ENCODE measurements around the gene ALPP.
"Not testable (repeated sequence)": the region's sequence is repeated elsewhere in the genome, so short reads cannot be mapped to it uniquely, and the experiment has no call there.

The ALPP gene

DNA sequence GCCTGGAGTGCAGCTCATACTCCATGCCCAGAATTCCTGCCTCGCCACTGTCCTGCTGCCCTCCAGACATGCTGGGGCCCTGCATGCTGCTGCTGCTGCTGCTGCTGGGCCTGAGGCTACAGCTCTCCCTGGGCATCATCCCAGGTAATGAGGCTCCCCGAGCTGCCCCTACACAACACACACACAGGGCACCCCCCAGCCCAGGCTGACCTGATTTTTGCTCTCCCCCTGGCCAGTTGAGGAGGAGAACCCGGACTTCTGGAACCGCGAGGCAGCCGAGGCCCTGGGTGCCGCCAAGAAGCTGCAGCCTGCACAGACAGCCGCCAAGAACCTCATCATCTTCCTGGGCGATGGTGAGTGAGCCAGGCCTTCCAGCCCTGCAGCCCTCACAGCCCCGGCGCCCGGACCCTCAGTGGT is at the start of gene ALPP:
Gene ALPP, plus strand, starts transcription at position 17 of the 417 bp plus-strand sequence. Its CDS starts 52 bp downstream, at position 69.
- not testable (repeated sequence) for DNase-seq

DNA sequence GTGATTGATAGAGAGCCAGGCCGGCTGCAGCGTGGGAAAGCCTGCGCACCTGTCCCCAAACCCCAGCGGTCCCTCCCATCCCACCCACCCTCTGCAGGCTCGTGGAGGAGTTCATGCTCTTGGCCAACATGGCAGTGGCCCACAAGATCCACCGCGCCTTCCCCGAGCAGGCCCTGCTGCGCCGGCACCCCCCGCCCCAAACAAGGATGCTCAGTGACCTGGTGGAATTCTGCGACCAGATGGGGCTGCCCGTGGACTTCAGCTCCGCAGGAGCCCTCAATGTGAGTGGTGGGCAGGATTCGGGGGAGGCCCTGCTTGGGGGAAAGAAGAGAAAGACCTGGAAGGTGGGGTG is 48.9 kb upstream of the ALPP start:
- DNase-seq, result no peak

DNA sequence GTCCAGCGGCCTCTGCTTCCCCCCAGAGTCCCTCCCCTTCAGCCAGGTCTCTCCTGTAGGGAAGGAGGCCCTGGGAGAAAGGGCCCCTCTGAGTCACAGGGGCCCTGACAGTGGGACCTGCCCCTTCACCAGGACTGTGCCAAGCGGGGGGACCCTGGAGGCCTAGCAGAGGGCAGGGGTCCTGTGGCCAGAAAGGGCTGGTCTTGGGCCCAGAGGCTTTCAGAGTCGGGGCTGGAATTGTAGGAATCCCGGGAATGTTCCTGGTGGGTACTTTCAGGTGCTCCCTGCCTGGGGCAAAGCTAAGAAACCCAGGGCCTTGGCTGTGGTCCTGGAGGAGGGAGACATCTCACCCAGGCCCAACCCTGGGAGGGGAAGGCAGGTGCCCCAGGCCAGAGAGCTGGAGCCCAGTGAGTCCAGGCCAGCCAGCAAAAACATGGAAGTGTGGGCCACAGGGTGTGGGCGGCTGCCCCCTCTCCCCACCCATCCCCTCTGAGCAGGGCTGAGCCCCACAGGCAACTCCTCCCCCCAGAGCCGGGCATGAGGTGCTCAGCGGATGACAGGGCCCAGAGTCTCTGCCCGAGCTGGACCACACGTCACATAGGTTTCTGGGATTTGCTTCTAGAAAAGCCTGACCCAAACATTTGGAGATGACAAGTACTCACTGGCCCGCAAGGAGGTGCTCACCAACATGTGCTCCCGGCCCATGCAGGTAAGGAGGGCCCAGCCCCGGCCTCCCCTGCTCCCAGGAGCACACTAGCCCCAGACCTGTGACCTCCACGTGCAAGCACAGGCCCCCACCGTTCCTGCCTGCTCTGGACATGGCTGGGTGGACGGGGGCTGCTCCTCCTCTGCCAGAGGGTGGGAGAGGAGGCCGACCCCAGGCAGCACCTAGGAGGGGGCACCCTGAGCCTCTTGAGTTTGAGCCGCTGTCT is 48.2 kb upstream of the ALPP start:
- DNase-seq, result no peak

DNA sequence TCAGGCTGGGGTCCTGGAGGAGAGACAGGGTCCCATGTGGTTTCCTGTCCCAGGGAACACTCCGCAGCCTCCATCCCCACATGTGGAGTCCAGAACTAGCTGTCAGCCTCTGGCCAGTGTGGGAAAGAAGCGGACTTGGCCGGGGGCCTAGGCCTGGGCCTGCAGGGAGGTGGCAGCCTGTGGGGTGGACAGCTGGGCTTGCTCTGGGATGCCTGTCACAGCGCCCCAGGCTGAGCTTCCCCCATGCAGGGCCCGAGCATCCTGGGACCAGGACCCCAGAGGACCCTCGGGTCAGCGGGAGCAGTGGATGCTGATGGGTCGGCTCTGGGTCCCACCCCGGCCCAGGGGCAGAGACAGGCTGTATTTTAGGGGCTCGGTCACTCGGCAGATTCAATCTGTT is 47.5 kb upstream of the ALPP start:
- not testable (repeated sequence) for DNase-seq

DNA sequence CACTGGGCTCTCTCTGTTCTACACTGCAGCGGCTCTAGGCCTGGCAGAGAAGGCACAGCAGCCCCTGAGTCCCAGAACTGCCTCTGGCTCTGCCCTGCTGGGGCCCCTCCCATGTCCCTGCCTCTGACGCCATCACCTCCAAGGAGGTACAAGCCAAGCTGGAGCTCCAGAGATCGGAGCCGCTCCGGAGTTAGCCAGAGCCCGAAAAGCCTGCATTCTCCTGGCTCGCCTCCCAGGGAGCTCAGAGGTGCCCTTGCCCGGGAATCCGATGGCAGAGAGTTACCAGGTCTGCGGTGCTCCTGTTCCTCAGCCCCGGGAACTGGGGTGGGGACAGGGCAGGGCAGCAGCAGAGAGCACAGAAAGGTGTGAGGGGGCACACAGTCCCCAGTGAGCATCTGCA is 46.9 kb upstream of the ALPP start:
- DNase-seq, result not testable (repeated sequence)

DNA sequence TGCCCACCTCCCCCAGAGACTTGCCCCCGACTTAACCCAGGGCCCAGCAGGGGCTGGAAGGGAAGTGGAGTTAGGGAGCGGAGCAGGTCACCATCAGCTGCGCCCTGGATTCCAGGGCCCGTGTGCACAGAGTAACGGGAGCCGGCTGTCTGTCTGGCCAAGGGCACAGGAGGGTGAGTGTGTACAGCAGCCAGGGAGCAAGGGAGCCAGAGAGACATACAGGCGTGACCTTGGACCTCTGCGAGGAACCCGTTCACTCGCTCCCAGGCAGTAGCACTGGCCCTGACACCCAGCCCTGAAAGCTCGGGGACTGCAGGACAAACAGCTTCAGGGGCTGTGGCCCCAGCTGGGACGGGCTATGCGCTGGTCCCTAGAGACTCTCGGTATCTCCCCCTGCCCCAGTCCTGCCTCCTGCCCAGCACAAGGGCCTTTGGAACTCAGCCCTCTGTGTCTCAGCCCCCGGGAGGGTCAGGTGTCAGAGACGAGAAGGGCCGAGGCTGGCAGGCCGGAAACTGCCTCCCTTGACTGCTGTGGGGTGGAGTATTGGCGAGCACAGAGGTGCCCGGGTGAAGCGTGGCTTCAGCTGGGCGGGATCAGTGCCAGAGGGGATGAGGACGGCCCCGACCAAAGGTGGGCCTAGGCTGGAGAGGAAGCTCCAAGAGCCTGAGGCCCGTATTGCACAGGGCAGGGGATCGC is 46.2 kb upstream of the ALPP start:
- not testable (repeated sequence) for DNase-seq

DNA sequence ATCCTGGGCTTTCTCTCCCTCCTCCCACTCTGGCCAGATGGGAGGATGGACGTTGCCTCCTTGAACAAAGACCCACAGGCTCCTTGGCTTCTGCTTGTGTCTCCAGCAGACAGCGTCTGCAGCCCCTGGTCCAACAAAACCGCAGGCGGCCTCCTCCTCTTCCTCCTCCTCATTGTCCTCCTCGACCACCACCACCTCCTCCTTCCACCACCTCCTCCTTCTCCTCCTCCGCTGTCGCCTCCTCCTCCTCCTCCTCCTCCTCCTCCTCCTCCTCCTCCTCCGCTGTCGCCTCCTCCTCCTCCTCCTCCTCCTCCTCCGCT is 45.7 kb upstream of the ALPP start:
- no peak for DNase-seq

DNA sequence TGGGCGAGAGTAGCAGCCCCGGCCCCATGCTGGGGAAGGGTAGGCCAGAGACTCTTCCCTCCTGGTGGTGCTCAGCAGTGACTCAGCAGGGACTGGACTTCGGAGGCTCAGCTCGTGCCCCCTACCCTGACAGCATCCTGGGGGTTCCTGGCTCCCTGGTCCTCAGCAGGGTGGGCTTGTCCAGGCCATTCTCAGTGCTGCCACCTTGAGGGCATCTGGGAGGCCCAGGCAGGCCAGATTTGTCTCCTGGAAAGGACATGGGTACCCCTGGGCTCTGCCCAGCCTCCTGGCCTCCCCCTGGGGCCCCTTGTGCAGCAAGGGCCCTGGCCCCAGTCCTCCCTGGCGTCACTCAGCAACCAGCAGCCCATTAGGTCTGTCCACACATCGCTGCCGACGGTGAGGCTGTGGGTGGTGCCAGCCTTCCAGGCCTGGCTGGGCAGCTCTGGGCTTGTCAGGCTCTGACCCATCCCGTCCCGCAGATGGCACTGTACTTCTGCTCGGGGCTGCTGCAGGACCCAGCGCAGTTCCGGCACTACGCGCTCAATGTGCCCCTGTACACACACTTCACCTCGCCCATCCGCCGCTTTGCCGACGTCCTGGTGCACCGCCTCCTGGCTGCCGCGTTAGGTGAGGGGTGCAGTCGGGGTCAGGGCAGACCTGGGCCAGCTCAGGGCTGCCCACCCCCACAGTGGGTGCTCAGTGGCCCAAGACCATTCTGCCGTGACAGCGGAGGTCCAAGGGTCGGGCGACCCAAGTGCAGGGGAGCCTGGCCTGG is 45.0 kb upstream of the ALPP start:
- no peak for DNase-seq

DNA sequence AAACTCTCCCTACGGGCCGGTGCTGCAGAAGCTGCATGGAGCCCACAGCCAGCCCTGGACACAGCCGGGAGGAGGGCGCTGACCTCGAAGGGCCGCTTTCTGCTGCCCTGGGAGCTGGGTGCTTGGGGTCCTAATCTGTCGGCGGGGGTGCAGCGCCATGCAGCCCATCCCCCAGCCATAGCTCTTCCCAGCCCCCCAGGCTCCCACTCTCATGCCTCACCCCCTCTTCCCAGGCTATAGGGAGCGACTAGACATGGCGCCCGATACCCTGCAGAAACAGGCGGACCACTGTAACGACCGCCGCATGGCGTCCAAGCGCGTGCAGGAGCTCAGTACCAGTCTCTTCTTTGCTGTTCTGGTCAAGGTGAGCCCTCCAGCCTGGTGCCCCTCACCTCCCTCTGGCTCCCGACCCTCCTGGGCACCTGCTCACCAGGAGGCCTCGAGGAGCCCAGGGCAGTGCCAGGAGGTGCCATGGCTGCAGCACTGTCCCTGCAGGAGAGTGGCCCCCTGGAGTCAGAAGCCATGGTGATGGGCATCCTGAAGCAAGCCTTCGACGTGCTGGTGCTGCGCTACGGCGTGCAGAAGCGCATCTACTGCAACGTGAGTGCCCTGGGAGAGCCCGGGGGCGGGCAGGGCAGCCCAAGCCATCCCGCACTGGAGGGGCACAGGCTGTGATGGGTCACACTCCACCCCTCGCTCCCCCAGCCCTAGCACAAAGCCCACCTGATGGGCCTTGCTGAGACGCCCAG is 44.2 kb upstream of the ALPP start:
- not testable (repeated sequence) for DNase-seq

DNA sequence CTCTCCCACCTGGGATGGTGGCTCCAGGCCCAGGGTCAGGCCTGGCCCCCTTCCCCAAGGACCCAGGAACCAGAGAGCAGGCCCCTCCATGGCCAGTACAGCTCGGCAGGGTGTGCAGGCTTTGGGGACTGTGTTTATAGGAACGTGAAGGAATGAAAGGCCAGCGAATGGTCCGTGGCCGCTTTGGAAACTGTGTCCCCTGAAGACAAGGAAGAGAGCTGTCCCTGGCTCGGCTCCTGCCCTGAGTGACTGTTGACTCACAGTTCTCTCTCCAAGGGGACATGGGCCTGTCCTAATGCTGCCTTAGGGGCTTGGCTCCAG is 43.7 kb upstream of the ALPP start:
- not testable (repeated sequence) for DNase-seq

DNA sequence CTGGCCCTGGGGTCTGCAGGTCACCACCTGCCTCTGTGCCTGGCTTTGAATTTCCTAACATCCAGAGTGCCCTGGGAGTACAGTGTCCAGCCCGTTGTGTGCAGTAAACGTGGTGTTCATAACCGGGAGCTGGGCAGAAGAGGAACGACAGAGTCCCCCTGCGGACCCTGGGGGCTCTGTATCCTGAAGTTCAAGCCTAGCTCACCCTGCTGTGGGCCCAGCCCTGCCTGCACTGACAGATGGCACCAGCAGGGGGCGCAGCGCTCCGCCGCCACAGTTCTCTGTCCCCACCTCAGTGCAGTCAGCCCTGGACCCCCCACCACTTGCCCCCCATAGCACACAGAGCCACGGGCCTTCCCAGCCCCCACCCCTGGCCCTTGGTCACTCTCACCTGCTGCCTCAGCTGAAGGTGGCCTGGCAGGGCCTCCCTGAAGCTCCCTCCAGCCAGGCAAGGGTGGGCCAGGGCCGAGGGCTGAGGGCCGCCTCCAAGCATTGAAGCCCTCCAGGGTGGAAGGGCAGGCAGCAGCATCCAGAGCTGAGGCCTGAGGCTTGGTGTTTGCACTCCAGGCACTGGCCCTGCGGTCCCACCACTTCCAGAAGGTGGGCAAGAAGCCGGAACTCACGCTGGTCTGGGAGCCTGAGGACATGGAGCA is 43.2 kb upstream of the ALPP start:
- DNase-seq, result not testable (repeated sequence)

DNA sequence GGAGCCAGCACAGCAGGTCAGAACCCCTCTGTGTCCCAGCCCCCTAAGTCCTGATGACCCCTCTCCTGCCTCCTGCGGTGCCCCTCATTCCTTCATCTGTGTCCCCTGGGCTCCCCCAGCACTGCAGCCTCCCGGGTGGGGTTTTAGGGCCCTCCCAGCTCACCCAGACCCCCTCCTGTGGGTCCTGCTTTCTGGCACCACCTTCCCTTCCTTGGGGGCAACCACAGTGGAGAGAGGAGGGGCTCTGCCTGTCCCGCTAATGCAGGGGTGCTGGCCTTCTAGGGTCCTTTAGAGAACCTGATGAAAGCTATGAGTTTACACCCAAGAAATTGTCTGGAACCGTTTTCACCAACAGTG is 42.7 kb upstream of the ALPP start:
- DNase-seq, result no peak

DNA sequence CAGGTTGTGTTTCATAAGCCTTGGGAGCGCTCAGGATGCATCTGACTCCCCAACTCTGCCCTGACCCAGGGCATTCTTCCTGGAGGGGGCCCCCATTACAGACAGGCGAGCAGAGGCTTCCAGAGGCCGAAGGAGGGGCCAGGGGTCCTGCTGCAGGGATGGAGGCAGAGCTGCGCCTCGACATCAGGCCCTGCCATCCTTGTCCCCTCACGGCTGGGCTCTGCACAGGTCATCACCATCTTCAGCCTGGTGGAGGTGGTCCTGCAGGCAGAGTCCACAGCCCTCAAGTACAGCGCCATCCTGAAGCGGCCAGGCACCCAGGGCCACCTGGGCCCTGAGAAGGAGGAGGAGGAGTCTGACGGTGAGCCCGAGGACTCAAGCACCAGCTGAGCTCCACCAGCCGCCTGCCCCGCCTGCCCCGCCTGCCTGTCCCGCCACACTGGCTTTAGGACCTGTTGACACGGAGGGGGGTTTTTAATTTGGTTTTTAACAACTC is 42.3 kb upstream of the ALPP start:
- DNase-seq, result no peak

DNA sequence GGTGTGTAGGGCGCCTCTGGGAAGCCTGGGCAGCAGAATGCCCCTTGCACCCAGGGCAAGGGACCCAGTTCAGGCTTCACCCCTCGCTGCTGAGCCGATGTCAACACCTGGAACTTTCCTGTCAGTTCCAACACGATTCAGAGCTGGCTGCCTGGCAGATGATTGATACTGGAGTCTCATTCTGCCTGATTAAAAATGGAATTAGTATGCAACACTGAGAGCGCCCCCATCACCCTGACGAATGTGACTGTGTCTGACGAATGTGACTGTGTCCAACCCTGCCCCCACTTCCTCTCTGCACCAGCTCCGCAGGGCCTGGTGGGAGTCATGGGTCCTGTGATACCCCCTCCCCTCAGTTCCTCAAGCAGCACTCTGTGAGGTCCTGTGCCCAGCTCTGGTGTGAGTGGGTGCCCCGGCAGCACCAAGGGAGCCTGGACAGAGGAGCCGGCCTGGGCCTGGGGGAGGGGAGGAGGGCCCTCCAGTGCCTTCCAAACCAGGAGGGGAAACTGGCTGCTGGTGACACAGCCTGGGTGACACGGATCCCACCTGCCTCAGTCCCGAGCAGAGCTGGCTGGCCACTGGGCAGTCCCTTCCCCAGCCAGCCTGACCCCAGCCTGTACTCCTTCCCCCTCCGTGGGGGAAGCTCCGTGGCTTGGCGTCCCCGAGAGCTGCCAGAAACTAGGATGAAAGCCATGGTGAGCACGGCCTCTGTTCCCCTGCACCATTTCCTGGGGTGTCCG is 41.4 kb upstream of the ALPP start:
- DNase-seq, result no peak

DNA sequence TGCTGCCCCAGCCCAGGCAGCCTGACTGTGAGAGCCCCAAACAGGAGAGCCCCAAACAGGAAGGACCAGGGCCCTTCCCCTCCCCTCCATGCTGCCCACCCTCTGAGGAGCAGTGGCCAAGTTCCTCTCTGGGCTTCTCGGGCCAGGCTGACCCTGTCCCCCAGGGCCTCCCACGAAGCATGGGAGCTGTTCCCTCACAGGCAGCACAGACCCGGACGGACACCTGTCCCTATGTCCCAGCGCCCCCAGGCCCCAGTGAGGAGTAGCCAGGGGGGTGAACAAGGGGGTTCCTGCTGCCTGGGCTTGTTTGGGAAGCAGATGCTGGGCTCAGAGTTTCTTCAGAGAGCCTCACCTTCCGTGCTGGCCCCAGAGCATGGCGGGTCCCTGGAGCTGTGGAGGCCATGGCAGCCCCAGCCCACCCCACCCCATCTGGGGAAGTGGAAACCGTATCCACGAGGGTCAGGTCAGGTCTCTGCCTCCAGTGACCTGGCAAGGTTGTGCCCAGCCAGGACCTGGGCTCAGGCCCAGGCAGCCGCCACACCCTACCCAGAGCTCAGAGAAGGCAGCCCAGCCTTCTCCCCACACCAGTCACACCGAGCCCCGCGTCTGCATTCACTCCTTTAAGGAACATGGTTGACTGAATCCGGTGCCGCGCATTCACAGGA is 40.3 kb upstream of the ALPP start:
- not testable (repeated sequence) for DNase-seq

DNA sequence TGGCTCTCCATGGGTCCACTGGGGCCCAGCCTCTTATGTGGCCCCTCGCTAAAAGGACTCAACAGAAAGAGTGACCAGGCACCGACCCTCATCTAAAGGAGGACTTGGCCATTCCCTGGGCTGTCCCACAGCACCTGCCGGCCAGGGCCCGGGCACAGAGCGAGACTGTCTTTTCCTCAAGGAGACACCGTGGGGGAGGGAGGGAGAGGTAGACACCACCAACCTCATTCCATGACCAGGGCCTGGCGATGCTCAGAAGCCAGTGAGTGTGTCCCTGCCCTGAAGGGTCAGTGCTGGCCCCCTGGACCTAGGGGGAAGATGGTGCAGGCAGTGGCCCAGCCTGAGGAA is 39.8 kb upstream of the ALPP start:
- DNase-seq, result no peak

DNA sequence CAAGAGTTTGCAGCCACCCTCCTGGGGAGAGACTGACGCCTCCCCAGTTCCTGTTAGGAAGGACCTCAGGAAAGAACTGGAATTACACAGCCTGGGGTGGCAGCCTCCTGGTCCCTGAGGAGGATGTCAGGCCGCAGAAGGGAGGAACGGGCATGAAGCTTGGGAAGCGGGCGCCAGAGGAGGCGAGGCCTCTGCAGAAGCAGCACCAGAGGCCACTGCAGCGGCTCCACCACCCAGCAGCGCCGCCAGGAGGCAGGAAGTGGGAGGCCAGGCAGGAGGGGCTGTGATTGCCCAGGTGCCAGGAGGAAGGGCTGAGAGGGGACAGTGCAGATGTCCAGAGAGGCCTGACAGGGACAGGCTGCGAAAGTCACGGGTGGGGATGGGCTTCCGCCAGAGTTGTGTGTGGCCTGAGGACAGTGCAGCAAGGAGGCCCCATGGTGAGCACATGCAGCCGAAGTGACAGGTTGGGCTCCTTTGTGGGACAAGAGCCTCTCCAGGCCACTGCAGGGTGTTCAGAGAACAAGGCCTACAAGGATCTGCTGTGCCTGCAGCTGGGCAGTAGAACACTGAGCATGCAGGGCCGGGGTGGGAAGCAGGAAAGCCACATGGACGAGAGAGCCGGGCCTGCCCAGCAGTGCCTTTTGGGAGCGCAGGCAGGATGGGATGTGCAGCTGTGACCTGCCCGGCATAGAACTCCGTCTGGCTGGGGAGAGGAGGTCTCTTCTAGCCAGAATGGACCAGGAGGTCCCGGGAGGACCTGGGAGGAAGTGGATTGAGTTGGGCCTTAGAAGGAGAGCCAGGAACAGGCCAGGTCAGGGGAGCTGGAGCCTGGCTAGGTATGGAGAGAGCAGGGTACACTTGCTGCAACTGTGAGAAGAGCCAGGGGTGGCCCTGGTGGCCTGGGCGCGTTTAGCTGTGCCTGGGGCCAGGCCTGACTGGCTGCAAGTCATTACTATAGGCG is 39.1 kb upstream of the ALPP start:
- DNase-seq, result no peak

DNA sequence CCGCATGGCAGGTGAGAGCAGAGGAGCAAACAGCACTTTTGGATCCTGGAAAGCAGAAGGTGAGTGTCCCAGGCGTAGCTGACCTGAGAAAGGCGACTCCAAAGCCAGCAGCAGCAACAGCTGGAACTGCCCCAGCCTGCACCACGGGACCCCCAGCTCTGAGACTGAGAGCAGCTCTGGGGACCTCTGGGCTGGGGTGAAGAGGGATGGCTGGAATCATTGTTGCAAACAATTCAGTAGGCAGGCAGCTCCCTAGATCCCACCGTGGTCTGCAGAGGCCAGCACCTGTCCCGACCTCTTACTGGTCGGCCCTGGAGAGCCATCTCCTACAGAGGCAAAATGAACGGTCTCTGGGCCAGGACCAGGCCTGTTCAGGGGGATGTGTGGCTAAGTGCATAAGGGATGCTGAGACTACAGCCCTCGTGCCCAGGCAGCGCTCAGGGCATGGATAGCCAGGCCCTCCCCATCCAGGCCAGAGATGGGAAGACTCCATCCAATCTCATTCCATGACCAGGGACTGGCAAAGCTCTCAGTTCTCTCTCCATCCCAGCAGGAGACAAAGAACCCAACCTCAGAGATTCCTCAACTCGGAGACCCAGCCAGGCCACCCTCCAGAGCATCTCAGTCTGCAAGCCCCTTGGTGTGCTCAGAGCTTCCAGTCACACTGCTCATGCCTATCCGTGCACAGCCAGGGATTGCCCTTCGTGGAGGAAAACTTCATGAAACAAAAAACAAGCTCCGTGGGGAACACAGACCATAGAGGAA is 38.2 kb upstream of the ALPP start:
- DNase-seq, result no peak

Data from GOT3 (cell line).